ENCODE results near the gene CCDC6.
"Not testable (repeated sequence)": the region's sequence is repeated elsewhere in the genome, so short reads cannot be mapped to it uniquely, and the experiment has no call there.

The CCDC6 gene

GRCh38 chr10:59906417-59907202 is at the start of gene CCDC6:
TSS of gene CCDC6 (minus strand) at chr10:59906556. CDS start at chr10:59906424, 132 bp downstream.
- peak; percentile 59 to 84 for DNase-seq

- no peak for DNase-seq
These were observed 47.9 kb upstream of the CCDC6 start for GRCh38 chr10:59954296-59954695.

GRCh38 chr10:59953711-59954110 is 47.4 kb upstream of the CCDC6 start:
- not testable (repeated sequence) for DNase-seq

- DNase-seq: no peak
These were observed 43.7 kb upstream of the CCDC6 start for GRCh38 chr10:59950105-59950504.

GRCh38 chr10:59949608-59950007 is 43.3 kb upstream of the CCDC6 start:
- no peak for DNase-seq

- DNase-seq: no peak
These were observed 39.6 kb upstream of the CCDC6 start for GRCh38 chr10:59945991-59946390.

GRCh38 chr10:59945590-59945989 is 39.2 kb upstream of the CCDC6 start:
- no peak for DNase-seq

GRCh38 chr10:59944339-59944935 is 38.1 kb upstream of the CCDC6 start:
- DNase-seq: no peak

- DNase-seq: no peak
These were observed 36.2 kb upstream of the CCDC6 start for GRCh38 chr10:59942556-59942955.

GRCh38 chr10:59937720-59938119 is 31.4 kb upstream of the CCDC6 start:
- DNase-seq: no peak

- DNase-seq: no peak
These were observed 28.3 kb upstream of the CCDC6 start for GRCh38 chr10:59934701-59935100.

- DNase-seq: not testable (repeated sequence)
These were observed 24.6 kb upstream of the CCDC6 start for GRCh38 chr10:59930788-59931521.

- no peak for DNase-seq
These were observed 19.7 kb upstream of the CCDC6 start for GRCh38 chr10:59926086-59926485.

GRCh38 chr10:59922907-59923306 is 16.6 kb upstream of the CCDC6 start:
- no peak for DNase-seq

- no peak for DNase-seq
These were observed 11.6 kb upstream of the CCDC6 start for GRCh38 chr10:59917922-59918321.

- DNase-seq: no peak
These were observed 7.3 kb upstream of the CCDC6 start for GRCh38 chr10:59913547-59914237.

- no peak for DNase-seq
These were observed 4.5 kb upstream of the CCDC6 start for GRCh38 chr10:59910867-59911266.

- no peak for DNase-seq
These were observed 3.5 kb upstream of the CCDC6 start for GRCh38 chr10:59909815-59910214.

- no peak for DNase-seq
These were observed 2.4 kb upstream of the CCDC6 start for GRCh38 chr10:59908808-59909143.

GRCh38 chr10:59907918-59908807 is 1.8 kb upstream of the CCDC6 start:
- peak in 1 of 2 experiments; percentile 40 for DNase-seq

GRCh38 chr10:59907537-59907917 is 1.2 kb upstream of the CCDC6 start:
- DNase-seq: no peak

- DNase-seq: no peak
These were observed 482 bp downstream of the CCDC6 start for GRCh38 chr10:59905731-59906416.
